LNCaP clone FGC (cell line): Measurements from ENCODE around the gene IGF2BP3.
"Not testable (repeated sequence)": the region's sequence is repeated elsewhere in the genome, so short reads cannot be mapped to it uniquely, and the experiment has no call there.

Source experiments
- DNase-seq: peaks from one replicate; pipeline ENCODE4 v3.0.0-alpha.2; 2011; ENCODE audit warnings: low read depth
- H3K4me3 ChIP-seq: 2 replicates; pipeline ENCODE4 v1.5.1; 2011; ENCODE audit warnings: mild to moderate bottlenecking, low read depth, low read length, control low read depth
- TF ChIP-seq, protein P1 (sequence below): IDR thresholded peaks from 2 replicates; pipeline ENCODE4 v1.5.1; 2012; ENCODE audit warnings: mild to moderate bottlenecking; ENCODE audit not compliant: control insufficient read depth, insufficient read depth; ENCODE audit errors: extremely low read depth

The IGF2BP3 gene

DNA sequence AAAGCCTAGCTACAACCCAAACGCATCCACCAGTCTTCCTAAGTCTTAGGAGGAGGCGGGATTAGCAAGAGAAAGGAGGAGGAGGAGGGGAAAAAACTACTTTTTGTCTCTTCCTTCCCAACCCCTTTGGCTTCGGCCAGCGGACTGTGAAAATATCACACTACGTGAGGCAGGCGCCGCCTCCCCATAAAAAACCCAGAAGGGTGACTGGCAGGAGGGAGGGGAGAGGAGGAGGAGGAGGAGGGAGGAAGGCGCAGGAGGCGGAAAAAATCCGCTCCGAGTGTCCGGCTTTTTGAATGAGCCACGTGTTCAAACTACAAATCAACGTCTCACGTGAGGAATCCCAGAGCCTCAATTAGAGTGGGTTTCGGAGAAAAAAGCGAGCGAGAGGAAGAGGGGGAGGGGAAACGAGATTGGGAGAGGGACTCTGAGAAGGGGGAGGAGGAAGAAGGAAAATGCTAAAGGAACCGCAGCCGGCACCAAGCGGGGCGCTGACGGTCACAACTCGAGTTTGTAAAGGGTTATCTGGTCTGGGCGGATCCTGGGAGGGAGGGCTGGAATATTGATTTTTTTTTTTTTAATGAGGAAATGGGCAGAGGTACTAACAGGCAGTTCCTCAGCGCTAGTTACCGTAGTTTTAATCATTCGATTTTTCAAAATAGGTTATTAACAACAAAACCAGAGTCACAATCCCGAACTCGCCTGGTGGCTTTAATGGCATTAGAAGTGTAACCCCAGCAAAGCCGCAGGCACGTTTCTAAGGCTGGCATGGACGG is at the start of gene IGF2BP3:
Gene IGF2BP3 (minus strand): TSS at position 162 of the 776 bp plus-strand sequence. CDS start 381 bp downstream, outside the sequence.
- TF ChIP-seq, protein P1, sequence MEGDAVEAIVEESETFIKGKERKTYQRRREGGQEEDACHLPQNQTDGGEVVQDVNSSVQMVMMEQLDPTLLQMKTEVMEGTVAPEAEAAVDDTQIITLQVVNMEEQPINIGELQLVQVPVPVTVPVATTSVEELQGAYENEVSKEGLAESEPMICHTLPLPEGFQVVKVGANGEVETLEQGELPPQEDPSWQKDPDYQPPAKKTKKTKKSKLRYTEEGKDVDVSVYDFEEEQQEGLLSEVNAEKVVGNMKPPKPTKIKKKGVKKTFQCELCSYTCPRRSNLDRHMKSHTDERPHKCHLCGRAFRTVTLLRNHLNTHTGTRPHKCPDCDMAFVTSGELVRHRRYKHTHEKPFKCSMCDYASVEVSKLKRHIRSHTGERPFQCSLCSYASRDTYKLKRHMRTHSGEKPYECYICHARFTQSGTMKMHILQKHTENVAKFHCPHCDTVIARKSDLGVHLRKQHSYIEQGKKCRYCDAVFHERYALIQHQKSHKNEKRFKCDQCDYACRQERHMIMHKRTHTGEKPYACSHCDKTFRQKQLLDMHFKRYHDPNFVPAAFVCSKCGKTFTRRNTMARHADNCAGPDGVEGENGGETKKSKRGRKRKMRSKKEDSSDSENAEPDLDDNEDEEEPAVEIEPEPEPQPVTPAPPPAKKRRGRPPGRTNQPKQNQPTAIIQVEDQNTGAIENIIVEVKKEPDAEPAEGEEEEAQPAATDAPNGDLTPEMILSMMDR, result 0 out of 2 replicates have a peak, but pooled peaks have one; percentile 3
- peak within 1 kb of the TSS; percentile 58 for H3K4me3 ChIP-seq
- DNase-seq, result peak; percentile 66

- no peak overlapping the region for H3K4me3 ChIP-seq
- TF ChIP-seq, protein P1, result no peak
- DNase-seq, result no peak
These were observed 44.5 kb upstream of the IGF2BP3 start for GRCh38 chr7:23514755-23515154.

DNA sequence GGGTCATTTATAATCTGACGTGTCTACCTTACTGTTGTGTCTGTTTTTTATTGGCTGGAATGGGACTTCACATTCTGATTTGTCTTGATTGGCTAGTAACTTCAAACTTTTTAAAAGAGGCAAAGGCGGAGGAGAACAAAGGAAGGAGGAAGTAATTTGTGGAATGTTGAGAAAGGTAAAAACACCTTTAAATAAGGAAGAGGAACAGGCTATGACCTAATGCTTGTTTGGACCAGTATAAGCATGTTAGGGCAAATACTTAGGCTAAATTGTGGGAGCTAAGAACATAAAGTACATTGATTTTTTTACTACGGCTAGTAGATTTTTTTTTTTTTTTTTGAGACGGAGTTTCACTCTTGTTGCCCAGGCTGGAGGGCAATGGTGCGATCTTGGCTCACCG is 43.5 kb upstream of the IGF2BP3 start:
- not testable (repeated sequence) for DNase-seq

DNA sequence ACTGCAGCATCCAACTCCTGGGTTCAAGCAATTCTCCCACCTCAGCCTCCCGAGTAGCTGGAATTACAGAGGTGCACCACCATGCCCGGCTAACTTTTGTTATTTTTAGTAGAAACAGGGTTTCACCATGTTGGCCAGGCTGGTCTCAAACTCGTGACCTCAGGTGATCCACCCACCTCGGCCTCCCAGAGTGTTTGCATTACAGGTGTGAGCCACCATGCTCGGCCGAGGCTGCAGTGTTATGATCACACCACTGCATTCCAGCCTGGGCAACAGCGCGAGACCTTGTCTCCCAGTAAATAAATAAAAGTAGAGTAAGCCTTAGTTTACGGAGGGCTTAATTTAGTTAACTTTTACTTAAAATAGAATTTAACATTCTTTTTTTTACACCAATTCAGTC is 23.7 kb upstream of the IGF2BP3 start:
- no peak overlapping the region for H3K4me3 ChIP-seq
- TF ChIP-seq, protein P1, result no peak
- no peak for DNase-seq

More for the DNA sequence above, 43.5 kb upstream of the IGF2BP3 start:
- not testable (repeated sequence) for H3K4me3 ChIP-seq

DNA sequence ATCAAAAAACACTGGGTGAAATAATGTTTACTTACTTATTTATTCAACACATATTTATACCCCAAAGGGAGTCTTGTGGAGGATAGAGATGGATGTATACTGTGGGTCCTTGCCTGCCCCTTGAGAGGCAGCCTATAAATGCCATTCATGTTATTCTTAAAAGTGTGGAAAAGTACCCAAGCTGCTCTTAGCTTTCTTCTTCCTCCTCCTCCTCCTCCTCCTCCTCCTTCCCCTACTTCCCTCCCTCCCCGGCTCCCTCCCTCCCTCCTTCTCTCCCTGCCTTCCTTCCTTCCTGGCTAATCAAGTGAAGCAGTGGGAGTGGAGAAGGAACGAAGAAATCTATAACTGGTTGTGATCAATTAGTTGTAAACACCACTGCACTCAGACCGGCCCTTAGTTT is 21.2 kb upstream of the IGF2BP3 start:
- no peak overlapping the region for H3K4me3 ChIP-seq

GRCh38 chr7:23490357-23491135 is 20.3 kb upstream of the IGF2BP3 start:
- no peak for DNase-seq
- TF ChIP-seq, protein P1, result no peak
- H3K4me3 ChIP-seq, result no peak overlapping the region

More for the DNA sequence above, 21.2 kb upstream of the IGF2BP3 start:
- DNase-seq, result no peak
- TF ChIP-seq, protein P1, result no peak

DNA sequence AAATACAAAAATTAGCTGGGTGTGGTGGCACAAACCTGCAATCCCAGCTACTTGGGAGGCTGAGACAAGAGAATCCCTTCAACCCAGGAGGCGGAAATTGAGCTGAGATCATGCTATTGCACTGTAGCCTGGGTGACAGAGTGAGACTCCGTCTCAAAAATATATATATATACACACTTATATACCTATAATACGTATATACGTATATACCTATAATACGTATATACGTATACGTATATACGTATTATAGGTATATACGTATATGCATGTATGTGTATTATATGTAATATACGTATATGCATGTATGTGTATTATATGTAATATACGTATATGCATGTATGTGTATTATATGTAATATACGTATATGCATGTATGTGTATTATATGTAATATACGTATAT is 18.4 kb upstream of the IGF2BP3 start:
- not testable (repeated sequence) for H3K4me3 ChIP-seq, DNase-seq
